Astrocyte of the spinal cord (primary cell): ENCODE measurements around the gene NDFIP2.
"Not testable (repeated sequence)": the region's sequence is repeated elsewhere in the genome, so short reads cannot be mapped to it uniquely, and the experiment has no call there.

Source experiments
- DNase-seq: peaks from one replicate; pipeline ENCODE4 v3.0.0; 2011; ENCODE audit warnings: low read depth, low spot score
- H3K4me3 ChIP-seq: 2 replicates; pipeline ENCODE4 v1.5.1; 2011; ENCODE audit warnings: low read depth, mild to moderate bottlenecking, low read length, moderate library complexity
- in situ Hi-C: cut with HindIII; loops from 2 replicates; pipeline ENCODE4 v1.10.0; 2017; ENCODE audit warnings: low sequenced_read_pairs
- TF ChIP-seq, protein P1 (sequence below): IDR thresholded peaks from 2 replicates; pipeline ENCODE4 v1.5.1; 2012; ENCODE audit warnings: low read depth, mild to moderate bottlenecking, low read length, inconsistent platforms

Gene NDFIP2

DNA sequence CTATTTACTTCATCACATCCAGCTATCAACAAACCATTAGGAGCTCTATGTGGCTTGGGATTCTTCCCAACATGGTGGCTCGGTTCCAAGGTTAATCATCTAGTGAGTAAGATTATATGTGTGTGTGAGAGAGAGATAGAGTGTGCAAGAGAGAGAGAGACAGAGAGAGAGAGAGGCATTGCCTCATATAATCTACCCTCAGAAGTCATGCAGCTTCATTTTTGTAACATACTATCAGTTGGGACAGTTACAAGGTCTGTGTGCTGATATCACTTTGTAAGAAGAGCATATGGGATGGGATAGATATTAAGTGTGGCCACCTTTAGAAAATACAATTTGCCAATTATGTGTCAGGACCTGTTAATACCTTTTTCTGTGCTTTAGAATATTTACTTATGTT is 104.1 kb downstream of the NDFIP2 start:
- no peak for DNase-seq
- no peak overlapping the region for H3K4me3 ChIP-seq
- TF ChIP-seq, protein P1, sequence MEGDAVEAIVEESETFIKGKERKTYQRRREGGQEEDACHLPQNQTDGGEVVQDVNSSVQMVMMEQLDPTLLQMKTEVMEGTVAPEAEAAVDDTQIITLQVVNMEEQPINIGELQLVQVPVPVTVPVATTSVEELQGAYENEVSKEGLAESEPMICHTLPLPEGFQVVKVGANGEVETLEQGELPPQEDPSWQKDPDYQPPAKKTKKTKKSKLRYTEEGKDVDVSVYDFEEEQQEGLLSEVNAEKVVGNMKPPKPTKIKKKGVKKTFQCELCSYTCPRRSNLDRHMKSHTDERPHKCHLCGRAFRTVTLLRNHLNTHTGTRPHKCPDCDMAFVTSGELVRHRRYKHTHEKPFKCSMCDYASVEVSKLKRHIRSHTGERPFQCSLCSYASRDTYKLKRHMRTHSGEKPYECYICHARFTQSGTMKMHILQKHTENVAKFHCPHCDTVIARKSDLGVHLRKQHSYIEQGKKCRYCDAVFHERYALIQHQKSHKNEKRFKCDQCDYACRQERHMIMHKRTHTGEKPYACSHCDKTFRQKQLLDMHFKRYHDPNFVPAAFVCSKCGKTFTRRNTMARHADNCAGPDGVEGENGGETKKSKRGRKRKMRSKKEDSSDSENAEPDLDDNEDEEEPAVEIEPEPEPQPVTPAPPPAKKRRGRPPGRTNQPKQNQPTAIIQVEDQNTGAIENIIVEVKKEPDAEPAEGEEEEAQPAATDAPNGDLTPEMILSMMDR, result no peak
- in situ Hi-C loops, result no loop called here

DNA sequence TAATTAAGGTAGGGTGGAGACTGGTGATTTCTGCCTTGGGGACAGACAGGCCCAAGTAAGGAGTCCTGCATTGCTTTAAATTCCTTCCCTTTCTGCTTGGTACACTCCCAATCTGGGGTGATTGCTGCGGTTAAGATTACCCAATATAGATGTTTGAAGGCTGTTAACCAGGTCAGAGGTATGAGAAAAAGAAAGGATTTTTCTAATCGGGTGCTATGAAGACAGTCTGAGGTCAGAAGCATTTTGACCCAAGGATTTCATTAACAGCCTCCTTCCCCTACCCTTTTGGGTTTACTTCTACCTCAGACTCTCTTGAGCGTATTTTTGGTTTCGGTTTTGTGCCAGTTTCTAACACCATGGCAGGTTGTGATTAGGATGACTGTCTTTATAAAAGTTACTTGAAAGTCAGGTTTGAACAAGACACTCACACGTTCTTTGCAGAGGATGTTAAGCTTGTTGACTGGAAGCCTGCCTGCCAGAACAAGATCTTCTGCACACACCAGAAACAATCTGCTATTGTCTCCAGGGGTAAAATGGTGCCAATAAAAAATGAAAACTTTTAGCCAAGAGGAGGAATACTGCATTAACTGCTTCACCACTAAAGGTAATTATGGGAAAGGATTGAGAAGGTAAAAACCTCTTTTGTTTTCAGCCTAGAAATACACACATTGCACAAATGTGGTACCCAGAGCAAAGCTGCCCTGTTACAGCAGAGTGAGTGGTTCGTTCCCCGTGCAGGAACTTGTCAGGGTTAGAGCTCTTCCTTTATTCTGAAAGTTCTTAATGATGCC is 108.8 kb downstream of the NDFIP2 start:
- H3K4me3 ChIP-seq, result no peak overlapping the region
- in situ Hi-C loops, result no loop called here
- TF ChIP-seq, protein P1, result no peak
- no peak for DNase-seq

DNA sequence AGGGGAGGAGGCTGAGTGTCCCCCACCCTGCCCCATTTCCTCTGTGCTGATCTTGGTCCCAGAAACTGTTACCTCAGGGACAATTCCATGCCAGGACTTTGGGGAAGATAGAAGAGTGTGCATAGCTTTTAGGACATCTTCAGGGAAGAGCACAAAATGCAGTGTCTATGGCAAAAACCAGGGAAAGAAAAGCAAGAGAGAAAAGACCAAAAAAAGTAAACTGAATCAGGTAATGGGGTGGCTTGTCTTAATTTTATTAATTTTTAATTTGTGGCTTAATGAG is 109.4 kb downstream of the NDFIP2 start:
- no peak for DNase-seq
- H3K4me3 ChIP-seq, result no peak overlapping the region
- TF ChIP-seq, protein P1, result no peak
- in situ Hi-C loops, result no loop called here

DNA sequence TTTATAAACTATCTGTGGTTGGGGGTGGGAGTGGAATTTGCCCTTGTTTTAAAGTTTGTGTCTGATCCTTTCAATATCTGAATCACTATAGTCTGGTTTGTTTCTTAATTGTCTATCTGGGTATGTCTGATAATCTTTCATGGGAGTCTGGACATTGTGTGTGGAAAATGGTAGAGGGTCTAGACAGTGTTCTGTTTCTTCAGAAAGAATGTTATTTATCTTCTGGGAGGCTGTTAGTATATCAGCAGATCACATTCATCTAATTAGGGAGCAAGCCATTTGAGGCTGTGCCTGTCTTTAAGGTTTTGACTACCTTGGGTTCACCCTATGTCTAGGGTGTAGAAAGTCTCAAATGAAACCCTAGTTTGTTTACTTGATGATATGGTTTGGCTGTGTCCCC is 110.5 kb downstream of the NDFIP2 start:
- TF ChIP-seq, protein P1, result no peak

DNA sequence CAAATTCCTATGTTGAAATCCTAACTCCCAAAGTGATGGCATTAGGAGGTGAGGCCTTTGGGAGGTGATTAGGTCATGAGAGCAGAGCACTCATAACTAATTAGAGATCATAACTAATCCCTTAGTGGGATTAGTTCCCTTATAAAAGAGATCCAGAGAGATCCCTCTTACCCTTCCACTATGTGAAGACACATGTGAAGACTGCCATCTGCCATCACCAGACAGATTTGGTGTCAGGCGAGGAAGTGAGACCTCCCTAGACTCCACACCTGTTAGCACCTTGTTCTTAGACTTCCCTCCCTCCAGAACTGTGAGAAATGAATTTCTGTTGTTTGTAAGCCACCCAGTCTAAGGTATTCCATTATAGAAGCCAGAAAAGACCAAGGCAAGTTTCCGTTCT is 112.2 kb downstream of the NDFIP2 start:
- no peak for DNase-seq
- no peak overlapping the region for H3K4me3 ChIP-seq
- in situ Hi-C loops, result no loop called here
- TF ChIP-seq, protein P1, result no peak

More for the DNA sequence above, 110.5 kb downstream of the NDFIP2 start:
- H3K4me3 ChIP-seq, result no peak overlapping the region
- in situ Hi-C loops, result no loop called here
- DNase-seq, result no peak

DNA sequence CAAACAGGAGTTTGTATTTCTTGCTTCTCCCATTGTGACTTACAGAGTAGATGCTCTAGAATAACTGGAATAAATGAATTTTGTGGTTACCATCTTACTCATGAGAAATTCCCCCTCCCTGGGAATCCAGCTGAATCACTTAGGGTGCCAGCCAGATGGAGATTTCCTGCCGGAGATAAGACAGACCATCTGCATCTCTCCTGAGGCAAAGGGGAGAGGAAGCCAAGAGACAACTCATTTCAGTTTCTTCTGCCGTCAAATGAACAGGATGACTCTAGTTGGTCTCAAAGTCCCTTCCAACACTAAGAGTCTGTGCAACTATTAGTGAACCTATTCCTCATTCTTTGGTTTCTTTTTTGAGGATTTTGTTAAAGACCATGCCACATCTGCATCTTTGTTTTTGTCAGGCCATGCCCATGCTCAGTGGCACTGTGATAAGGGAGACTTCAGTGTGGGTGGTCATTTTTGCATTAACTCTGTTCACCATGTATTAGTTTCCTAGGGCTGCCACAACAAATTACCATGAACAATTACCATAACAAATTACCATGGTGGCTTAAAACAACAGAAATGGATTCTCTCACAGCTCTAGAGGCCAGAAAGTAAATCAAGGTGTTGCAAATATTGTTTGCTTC is 112.8 kb downstream of the NDFIP2 start:
- in situ Hi-C loops, result no loop called here
- TF ChIP-seq, protein P1, result no peak
- no peak overlapping the region for H3K4me3 ChIP-seq
- DNase-seq, result peak; percentile 76

DNA sequence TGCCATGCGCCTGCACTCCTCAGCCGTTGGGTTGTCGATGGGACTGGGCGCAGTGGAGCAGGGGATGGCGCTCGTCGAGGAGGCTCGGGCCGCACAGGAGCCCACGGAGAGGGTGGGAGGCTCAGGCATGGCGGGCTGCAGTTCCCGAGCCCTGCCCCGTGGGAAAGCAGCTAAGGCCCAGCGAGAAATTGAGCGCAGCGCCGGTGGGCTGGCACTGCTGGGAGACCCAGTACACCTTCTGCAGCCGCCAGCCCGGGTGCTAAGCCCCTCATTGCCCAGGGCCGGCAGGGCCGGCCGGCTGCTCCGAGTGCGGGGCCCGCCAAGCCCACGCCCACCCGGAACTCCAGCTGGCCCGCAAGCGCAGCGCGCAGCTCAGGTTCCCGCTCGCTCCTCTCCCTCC is 119.2 kb downstream of the NDFIP2 start:
- in situ Hi-C loops, result not testable (repeated sequence)

More for the DNA sequence above, 119.2 kb downstream of the NDFIP2 start:
- not testable (repeated sequence) for DNase-seq, H3K4me3 ChIP-seq
